ENCODE data around the gene MEGF11.

Gene MEGF11

DNA sequence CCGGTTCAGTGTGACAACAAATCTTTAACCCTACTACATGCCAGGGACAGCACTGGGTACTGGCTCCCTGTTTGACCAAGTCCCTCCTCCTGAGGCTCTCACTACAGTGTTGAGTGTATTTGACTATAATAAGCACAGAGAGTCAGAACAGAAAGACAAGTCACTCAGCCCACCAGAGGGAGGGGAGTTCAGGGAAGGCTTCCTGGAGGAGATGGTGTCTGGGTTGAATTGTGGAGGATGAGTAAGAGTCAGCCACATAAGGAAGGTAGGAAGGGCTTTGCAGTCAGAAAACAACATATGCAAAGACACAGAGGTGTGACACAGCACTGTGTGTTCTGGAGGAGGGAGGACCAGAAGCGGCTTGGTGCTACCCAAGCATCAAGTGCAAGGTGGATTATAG is 17.7 kb downstream of the MEGF11 start:
- no peak overlapping the region for H3K4me3 ChIP-seq (ENCODE audit: low read length)
- H3K9me3 ChIP-seq (replicated peaks; ENCODE audit: low read length) = no peaks in the 10 kb centered on the region

DNA sequence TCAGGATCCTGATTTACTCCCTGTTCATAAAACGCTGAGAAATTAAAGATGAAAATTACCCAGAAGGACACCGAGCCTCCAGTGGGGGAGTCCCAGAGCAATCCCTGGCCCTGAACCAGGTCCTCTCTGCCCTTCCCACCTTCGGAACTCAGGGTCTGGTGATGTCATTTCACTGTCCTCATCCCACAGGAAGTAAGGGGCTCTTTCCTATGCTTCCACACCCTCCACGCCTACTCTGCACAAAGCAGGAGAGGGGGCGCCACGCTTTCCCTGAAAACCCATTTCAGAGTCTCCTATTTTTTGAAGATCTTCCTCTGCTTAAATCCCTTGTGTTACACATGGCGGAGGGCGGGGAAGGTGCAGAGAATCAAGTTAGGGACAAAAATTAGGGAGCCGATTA is 18.8 kb downstream of the MEGF11 start:
- Histone ChIP-seq H3K4me1 (ENCODE audit: control insufficient read depth, insufficient read depth, low read length) (no peaks in the 10 kb centered on the region), H3K4me3 (ENCODE audit: low read length) (no peak overlapping the region), H3K9me3 (replicated peaks; ENCODE audit: low read length) (no peaks in the 10 kb centered on the region), H3K36me3 (ENCODE audit: insufficient read depth, low read length) (no peaks in the 10 kb centered on the region), H3K27me3 (ENCODE audit: control insufficient read depth, insufficient read depth, low read length) (peaks cover 60% of the 10 kb centered on the region), H3K9ac (ENCODE audit: low read depth, low read length) (no peak overlapping the region), H3K4me2 (ENCODE audit: low read length) (no peak overlapping the region)

More for the DNA sequence above, 17.7 kb downstream of the MEGF11 start:
- H3K4me1 ChIP-seq (ENCODE audit: control insufficient read depth, insufficient read depth, low read length) = no peaks in the 10 kb centered on the region
- peaks cover 56% of the 10 kb centered on the region for H3K27me3 ChIP-seq (ENCODE audit: control insufficient read depth, insufficient read depth, low read length)
- H3K9ac ChIP-seq (ENCODE audit: low read depth, low read length) = no peak overlapping the region
- no peak overlapping the region for H3K4me2 ChIP-seq (ENCODE audit: low read length)
- no peaks in the 10 kb centered on the region for H3K36me3 ChIP-seq (ENCODE audit: insufficient read depth, low read length)

DNA sequence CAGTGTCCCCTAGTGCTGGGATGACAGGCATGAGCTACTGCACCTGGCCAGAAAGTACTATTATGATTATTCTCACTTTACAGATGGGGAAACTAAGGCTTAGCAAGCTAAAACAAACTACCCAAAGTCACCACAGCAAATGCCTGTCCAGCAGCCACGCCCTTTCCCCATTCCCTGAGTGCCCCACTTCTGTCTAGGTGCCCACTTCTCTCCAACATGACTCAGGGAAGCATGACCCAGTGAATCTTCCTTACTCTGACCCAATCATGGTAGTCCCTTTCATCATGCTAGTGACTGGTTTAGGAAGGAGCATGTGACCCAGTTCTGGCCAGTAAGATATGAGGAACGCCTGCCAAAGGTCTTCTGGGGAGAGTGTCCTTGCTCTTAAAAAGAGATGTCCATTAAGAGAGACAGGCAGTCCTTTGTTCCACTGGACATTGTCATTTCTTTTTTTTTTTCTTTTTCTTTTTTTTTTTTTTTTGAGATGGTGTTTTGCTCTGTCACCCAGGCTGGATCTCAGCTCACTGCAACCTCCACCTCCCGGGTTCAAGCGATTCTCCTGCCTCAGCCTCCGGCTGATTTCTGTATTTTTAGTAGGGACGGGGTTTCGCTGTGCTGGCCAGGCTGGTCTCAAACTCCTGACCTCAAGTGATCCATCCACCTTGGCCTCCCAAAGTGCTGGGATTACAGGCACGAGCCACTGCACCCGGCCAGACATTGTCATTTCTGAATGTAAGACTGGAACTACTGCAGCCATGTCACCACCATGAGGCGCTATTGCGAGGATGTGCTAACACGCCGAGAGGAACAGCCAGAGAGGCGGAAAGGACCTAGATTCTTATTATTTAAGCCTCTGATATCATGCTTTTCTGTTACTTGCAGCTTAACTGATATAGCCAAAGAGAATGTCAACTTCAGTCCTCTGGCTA is 19.8 kb downstream of the MEGF11 start:
- Histone ChIP-seq H3K4me3 (ENCODE audit: low read length) (no peak overlapping the region), H3K4me1 (ENCODE audit: control insufficient read depth, insufficient read depth, low read length) (no peaks in the 10 kb centered on the region), H3K9me3 (replicated peaks; ENCODE audit: low read length) (no peaks in the 10 kb centered on the region), H3K9ac (ENCODE audit: low read depth, low read length) (no peak overlapping the region), H3K4me2 (ENCODE audit: low read length) (no peak overlapping the region), H3K36me3 (ENCODE audit: insufficient read depth, low read length) (no peaks in the 10 kb centered on the region), H3K27me3 (ENCODE audit: control insufficient read depth, insufficient read depth, low read length) (peaks cover 60% of the 10 kb centered on the region)

DNA sequence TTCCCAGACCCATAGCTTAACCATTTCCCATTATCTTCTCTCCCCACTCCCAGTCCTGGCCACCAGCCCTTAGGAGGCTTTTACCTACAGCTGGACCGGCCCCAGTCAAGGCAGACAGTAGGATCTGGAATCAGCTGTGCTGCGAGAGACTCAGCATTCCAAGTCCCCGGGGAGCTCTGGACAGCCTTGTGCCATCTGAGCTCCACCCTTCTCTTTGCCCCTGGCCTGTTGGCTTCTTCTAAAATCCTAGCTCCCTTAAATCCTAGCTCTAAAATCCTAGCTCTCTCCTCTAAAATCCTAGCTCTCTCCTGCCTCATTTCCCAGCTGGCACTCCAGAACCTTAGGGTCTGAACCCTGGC is 21.3 kb downstream of the MEGF11 start:
- Histone ChIP-seq H3K4me2 (ENCODE audit: low read length) (no peak overlapping the region), H3K4me1 (ENCODE audit: control insufficient read depth, insufficient read depth, low read length) (no peaks in the 10 kb centered on the region), H3K9me3 (replicated peaks; ENCODE audit: low read length) (no peaks in the 10 kb centered on the region), H3K9ac (ENCODE audit: low read depth, low read length) (no peak overlapping the region), H3K27me3 (ENCODE audit: control insufficient read depth, insufficient read depth, low read length) (peaks cover 56% of the 10 kb centered on the region), H3K36me3 (ENCODE audit: insufficient read depth, low read length) (no peaks in the 10 kb centered on the region), H3K4me3 (ENCODE audit: low read length) (no peak overlapping the region)

DNA sequence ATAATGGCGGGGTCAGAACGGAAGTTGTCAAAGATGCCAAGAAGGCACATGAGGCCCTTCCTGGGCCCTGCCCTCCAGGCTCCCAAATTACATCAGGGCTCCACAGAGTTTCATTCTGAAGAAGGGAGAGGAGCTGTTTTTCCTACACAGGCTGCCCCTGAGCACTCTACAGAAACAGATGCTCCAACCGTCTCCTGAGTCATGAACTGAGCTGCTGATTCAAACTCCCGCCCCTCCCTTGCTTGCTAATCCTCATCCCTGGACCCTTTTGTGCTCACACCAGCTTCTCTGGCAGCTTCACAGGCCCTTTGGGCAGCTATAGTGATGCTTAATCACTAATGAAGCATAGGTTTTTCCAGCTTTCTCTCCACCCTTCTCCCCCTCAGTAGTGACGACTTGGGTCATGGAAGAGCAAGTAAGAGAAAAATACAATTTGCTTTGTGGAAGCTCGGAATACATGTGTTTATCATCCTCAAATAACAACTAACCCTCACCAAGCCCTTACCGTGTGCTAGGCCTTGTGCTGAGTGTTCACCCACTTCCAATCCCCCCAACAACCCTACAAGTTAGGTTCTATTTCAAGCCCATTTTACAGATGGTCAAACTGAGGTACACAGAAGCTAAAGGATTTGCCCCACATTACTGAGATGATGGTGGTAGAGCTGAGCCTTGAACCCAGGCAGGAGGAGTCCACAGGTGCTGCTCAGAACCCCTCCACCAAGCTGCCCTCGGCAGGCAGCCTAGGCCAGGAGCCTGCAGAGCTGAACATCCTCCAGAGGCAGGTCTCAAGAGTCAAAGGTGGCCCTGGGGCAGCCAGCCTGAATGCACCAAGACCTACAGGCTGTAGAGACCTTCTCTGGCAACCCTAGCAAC is 21.9 kb downstream of the MEGF11 start:
- no peak overlapping the region for H3K9ac ChIP-seq (ENCODE audit: low read depth, low read length)
- no peaks in the 10 kb centered on the region for H3K9me3 ChIP-seq (replicated peaks; ENCODE audit: low read length)
- H3K27me3 ChIP-seq (ENCODE audit: control insufficient read depth, insufficient read depth, low read length) = peaks cover 51% of the 10 kb centered on the region
- no peak overlapping the region for H3K4me3 ChIP-seq (ENCODE audit: low read length)
- no peaks in the 10 kb centered on the region for H3K4me1 ChIP-seq (ENCODE audit: control insufficient read depth, insufficient read depth, low read length)
- H3K36me3 ChIP-seq (ENCODE audit: insufficient read depth, low read length) = no peaks in the 10 kb centered on the region
- H3K4me2 ChIP-seq (ENCODE audit: low read length) = no peak overlapping the region

DNA sequence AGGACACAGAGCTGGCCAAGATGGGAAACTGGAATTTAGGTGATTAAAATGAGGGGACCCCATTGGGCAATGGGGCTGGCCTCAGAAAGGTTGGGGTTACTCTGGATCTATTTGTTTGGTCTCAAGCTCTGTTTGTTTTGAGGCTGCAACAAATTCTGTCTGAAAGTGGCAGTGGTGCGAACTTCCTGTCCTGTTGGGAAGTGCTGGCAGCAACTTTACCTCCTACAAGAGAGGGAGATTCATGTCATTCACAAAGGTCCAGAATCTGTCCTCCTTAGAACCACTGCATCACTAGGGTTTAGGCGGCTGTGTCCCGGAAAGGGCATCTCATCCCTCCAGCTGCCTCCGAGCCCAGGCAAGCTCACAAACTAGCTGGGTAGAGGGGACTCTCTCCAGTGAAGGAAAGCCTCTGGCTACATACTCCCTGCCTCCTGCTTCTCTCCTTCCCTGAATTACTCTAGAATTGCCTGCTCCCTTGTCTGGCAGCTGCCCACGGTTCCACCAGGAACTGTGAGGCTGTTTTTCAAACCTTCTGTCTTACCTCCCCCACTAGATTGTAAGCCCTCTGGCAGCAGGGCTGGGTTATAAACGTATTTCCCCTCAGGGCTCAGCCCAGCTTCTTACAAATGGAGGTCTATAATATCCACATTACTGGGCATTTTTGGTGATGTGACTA is 23.6 kb downstream of the MEGF11 start:
- H3K4me1 ChIP-seq (ENCODE audit: control insufficient read depth, insufficient read depth, low read length) = no peaks in the 10 kb centered on the region
- peaks cover 43% of the 10 kb centered on the region for H3K27me3 ChIP-seq (ENCODE audit: control insufficient read depth, insufficient read depth, low read length)
- H3K9ac ChIP-seq (ENCODE audit: low read depth, low read length) = no peak overlapping the region

DNA sequence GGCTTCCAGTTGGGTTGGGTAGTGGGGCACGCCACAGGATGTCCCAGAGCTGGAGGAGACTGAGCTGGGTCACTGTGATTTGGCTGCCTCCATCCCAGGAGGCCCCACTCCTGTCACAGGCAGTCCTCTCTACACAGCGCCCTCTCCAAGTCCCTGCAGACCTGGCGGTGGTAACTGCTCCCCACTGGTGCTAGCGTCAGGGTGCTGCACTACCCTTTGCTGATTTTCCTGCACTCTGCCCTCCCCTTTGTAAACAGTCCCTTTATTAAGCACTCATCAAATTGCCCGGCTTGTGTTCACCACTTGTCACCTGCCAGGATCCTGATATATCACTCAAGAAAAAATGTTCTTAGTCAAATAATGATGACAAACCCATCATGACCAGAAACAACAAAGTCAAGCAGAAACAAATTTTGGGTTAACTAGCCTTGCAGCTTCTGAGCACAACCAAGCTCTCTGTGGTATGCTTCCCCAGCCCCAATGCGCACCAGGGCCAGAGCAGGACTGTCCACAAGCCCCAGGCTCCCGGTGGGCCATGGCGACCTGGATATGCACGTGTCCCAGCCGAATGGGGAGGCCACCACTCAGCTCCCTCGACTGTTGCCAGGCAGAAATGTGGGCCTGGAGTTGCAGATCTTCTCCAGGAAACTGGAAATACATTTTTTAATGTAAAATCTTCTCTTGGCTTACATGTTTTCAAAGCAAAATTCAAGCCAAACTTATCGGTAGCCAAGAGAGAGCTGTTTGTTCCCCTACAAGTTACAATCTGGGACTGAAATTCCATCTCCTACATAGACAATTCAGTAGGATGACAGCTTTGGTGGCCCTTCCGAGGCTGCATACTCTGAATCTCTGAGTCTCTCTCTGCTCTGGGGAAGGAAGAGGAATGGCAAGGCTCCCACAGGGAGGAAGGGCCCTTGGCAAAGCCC is 24.5 kb downstream of the MEGF11 start:
- no peak overlapping the region for H3K4me2 ChIP-seq (ENCODE audit: low read length)
- no peaks in the 10 kb centered on the region for H3K9me3 ChIP-seq (replicated peaks; ENCODE audit: low read length)
- H3K9ac ChIP-seq (ENCODE audit: low read depth, low read length) = no peak overlapping the region
- H3K27me3 ChIP-seq (ENCODE audit: control insufficient read depth, insufficient read depth, low read length) = peaks cover 45% of the 10 kb centered on the region
- no peak overlapping the region for H3K4me3 ChIP-seq (ENCODE audit: low read length)
- no peaks in the 10 kb centered on the region for H3K4me1 ChIP-seq (ENCODE audit: control insufficient read depth, insufficient read depth, low read length)
- H3K36me3 ChIP-seq (ENCODE audit: insufficient read depth, low read length) = no peaks in the 10 kb centered on the region

More for the DNA sequence above, 23.6 kb downstream of the MEGF11 start:
- H3K36me3 ChIP-seq (ENCODE audit: insufficient read depth, low read length) = no peaks in the 10 kb centered on the region
- no peaks in the 10 kb centered on the region for H3K9me3 ChIP-seq (replicated peaks; ENCODE audit: low read length)
- H3K4me2 ChIP-seq (ENCODE audit: low read length) = no peak overlapping the region
- no peak overlapping the region for H3K4me3 ChIP-seq (ENCODE audit: low read length)

DNA sequence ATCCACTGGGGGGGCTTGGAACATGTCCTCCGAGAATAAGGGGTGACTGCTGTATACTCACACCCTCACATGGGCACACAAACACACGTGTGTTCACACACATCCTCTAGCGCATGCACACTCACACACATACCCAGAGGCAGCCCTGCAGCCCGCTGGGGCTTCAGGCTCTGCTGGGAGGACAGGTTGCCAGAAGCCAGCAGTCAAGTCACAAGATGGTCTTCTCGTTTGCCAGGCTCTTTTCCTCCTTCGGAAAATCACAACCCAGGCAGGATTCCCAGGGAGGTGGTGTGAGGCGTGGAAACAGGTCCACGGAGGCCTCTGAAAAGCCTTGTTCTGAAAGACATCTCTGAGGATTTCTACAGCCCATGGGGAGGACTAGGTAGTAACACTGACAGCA is 26.8 kb downstream of the MEGF11 start:
- Histone ChIP-seq H3K4me1 (ENCODE audit: control insufficient read depth, insufficient read depth, low read length) (no peaks in the 10 kb centered on the region), H3K27me3 (ENCODE audit: control insufficient read depth, insufficient read depth, low read length) (peaks cover 51% of the 10 kb centered on the region), H3K4me3 (ENCODE audit: low read length) (no peak overlapping the region), H3K9me3 (replicated peaks; ENCODE audit: low read length) (no peaks in the 10 kb centered on the region), H3K36me3 (ENCODE audit: insufficient read depth, low read length) (no peaks in the 10 kb centered on the region), H3K4me2 (ENCODE audit: low read length) (no peak overlapping the region), H3K9ac (ENCODE audit: low read depth, low read length) (no peak overlapping the region)

DNA sequence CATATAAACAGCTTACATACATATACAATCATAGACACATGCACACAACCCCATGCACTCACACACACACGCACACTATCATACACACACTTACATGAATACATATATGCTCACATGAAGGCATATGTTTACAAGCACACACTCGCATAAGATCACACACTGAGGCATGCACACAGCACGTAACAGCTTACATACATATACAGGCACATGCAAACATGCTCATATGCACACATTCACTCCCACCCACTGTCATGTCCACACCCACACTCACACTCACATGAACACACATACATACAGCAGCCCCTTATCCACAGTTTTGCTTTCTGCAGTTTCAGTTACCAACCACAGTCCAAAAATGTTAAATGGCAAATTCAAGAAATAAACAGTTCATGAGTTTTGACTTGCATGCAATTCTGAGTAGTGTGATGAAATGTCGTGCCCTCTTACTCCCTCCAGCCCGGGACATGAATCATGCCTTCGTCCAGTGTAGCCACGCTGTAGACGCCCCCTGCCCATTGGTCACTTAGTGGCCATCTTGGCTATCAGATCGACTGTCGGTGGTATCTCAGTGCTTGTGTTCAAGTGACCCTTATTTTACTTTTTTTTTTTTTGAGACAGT is 27.8 kb downstream of the MEGF11 start:
- Histone ChIP-seq H3K4me3 (ENCODE audit: low read length) (no peak overlapping the region), H3K4me1 (ENCODE audit: control insufficient read depth, insufficient read depth, low read length) (no peaks in the 10 kb centered on the region), H3K9me3 (replicated peaks; ENCODE audit: low read length) (no peaks in the 10 kb centered on the region), H3K27me3 (ENCODE audit: control insufficient read depth, insufficient read depth, low read length) (peaks cover 51% of the 10 kb centered on the region), H3K4me2 (ENCODE audit: low read length) (no peak overlapping the region), H3K9ac (ENCODE audit: low read depth, low read length) (no peak overlapping the region), H3K36me3 (ENCODE audit: insufficient read depth, low read length) (no peaks in the 10 kb centered on the region)

DNA sequence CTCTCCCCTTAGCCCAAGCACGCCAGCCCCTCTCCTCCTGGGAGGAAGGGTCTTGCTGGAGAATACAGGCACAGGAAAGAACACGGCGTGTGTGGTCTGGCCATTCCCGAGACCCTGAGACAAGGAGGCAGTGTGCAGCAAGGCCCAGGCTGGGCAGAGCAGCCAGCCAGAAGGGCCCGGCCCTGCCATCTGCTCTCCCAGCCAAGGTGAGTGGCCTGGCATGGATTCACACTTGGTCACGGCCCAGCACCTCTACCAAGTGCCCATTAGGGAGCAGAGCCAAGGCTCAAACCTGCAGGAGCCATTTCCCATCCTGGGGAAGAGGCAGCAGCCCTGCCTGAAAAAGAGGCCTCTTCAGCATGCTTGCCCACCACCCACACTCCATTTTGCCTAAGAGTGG is 28.6 kb downstream of the MEGF11 start:
- no peak overlapping the region for H3K9ac ChIP-seq (ENCODE audit: low read depth, low read length)
- H3K4me1 ChIP-seq (ENCODE audit: control insufficient read depth, insufficient read depth, low read length) = no peaks in the 10 kb centered on the region
- no peak overlapping the region for H3K4me2 ChIP-seq (ENCODE audit: low read length)
- peaks cover 51% of the 10 kb centered on the region for H3K27me3 ChIP-seq (ENCODE audit: control insufficient read depth, insufficient read depth, low read length)
- no peak overlapping the region for H3K4me3 ChIP-seq (ENCODE audit: low read length)
- H3K9me3 ChIP-seq (replicated peaks; ENCODE audit: low read length) = no peaks in the 10 kb centered on the region
- no peaks in the 10 kb centered on the region for H3K36me3 ChIP-seq (ENCODE audit: insufficient read depth, low read length)
